Measurements from ENCODE around the gene ARHGAP6.
A peak's percentile ranks its signal among the peaks of the same experiment; 100 is the strongest.
"Not testable (repeated sequence)": the region's sequence is repeated elsewhere in the genome, so short reads cannot be mapped to it uniquely, and the experiment has no call there.

Gene ARHGAP6

DNA sequence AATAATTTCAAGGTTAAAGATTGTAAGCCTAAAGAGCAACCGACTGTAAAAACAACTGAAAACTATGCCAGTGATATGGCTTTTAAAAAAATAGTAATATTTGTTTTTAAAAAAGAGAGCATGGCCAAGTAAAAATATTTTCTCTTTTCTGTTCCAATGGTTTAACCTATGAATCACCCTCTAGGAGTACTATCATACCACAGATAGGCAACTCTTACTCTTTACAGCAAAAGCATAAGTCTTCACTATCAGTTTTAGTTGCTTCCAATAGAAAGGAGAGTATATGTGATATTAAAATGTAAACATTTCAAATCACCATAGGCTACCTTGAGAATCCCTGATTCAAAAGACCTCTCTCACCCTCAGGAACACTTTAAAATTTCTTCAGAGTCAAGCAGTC lies 269.9 kb downstream of the ARHGAP6 start:
- no peak for DNase-seq (ENCODE audit: low read depth)

DNA sequence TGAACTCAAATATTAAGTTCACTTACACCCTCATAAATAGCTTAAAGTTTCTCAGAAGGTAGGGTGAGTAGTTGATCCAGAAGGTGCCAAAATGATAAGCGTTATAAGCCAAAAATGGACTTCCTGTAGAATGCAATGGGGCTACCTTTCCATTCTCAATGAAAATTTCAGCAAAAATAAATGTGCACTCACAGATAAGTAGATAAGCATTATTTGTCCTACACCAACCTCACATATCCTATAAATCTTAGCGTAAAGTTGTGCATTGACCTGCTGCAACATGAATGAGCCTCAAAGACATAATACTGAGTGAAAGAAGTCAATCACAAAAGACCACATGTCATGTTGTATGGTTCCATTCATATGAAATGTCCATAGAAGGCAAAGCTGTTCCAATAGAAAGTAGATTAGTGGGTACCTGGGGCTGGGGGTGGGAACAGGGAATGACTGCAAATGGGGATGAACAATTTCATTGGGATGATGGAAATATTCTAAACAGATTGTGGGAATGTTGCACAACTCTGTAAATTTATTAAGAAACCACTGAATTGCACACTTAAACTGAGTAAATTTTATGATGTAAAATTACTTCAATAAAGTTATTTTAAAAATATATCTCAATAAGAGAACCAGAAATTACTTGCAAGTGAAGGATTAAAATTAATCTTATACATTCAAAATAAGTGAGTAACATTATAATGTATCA lies 271.6 kb downstream of the ARHGAP6 start:
- DNase-seq (ENCODE audit: low read depth), result no peak

DNA sequence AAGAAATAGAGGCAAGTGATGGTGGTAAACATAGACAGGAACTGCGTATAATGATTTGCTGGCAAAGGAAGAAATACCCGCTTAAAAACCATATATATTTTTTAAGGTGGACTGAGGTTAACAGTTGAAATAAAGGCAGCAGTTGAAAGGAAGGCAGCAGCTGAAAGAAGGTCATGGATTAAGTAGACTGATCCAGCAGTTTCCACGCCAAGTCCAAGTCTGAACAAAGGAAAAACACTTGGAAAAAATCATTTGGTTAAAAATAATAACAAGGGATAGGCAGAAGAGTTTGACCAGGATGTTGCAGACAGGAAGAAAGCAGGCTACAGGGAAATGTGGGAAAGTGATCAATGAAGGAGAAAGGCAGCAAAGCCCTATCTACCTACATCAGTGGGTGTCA lies 278.9 kb downstream of the ARHGAP6 start:
- no peak for DNase-seq (ENCODE audit: low read depth)

DNA sequence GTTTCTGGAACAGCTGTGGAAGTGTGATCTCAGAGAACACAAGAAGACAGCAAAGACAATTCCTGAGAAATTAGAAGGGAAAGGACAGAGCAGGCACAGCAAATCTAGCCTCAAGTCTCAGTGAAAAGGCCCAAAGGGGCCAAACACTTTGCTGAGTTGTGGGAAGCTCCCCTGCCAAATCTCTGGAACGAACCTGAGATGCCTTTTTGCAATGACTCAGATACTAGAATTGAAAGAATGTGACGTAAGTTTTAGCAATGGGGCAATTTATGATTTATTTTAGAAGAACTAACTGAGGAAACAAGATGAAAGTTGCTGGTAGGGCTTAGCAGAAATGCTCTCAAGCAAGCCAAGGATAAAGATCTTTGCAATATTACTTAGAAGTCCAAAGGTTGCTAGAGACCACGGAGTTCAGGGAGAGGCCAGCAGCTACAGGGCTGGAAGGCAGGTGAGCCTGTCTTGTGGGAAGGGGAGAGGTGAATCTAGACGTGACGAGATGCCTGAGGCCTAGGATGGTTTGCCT lies 279.7 kb downstream of the ARHGAP6 start:
- DNase-seq (ENCODE audit: low read depth), result peak; percentile 13

DNA sequence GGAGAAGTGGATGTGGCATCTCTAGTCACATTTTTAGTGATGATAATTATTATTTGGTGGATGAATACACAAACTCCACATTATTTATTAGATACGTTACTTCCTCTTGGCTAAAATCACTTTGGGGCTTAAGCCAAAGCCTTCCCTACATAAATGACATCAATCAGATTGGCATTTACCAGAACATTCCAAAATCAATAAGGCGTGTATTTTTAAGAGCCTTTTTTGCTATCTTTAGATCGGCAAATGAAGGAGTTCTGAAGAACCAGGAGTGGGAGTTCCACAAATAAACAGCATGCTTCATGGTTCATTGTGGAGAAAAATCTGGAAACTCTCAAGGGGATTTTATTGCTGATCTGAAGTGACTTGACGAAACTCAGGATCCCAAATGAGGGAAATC lies 282.8 kb downstream of the ARHGAP6 start:
- no peak for DNase-seq (ENCODE audit: low read depth)

DNA sequence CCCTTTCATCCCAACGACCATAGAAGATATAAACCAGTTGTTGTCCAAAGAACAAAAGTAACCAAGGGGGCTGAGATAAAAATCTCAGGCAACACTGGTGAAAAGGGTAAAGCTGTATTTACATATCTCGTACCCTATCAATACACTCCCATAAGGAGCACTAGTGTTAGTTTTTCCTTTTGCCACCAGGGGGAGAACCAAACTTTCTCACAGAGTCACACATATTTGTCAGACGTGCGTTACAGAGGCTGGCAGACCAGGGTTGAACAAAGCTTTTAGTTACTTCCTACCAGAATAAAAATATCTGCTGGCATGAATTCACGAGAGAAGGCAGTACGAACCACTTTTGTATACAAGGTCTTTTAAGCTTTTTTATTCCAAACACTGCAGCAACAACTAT lies 284.3 kb downstream of the ARHGAP6 start:
- peak; percentile 13 for DNase-seq (ENCODE audit: low read depth)

DNA sequence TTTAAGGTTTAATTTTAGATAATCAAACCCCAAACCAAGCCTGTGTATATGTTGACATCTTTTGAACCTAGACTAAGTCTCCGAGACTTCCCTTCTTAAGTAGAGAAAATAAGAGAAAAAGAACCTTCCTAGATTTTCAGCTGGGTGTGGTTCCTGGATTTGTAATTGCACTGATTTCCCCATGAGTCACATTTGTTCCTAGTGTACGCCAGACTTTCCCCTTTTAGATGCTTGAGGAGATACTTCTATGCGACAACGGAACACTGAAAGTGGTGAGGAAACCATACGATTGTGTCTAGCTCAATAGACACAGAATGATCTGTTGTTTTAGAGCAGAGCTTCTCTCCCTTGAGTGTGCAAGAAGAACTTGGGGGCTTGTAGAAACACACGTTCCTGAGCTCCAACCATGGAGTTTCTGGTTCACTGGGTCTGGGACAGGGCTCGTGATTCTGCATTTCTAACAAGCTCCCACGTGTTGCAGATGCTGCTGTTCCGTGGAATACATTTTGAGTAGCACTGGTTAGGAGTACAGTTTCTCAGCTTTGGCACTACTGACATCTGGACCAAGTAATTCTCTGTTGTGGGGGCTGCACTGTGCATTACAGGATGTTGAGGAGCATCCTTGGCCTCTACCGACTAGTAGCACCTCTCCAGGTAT lies 285.4 kb downstream of the ARHGAP6 start:
- DNase-seq (ENCODE audit: low read depth), result no peak

DNA sequence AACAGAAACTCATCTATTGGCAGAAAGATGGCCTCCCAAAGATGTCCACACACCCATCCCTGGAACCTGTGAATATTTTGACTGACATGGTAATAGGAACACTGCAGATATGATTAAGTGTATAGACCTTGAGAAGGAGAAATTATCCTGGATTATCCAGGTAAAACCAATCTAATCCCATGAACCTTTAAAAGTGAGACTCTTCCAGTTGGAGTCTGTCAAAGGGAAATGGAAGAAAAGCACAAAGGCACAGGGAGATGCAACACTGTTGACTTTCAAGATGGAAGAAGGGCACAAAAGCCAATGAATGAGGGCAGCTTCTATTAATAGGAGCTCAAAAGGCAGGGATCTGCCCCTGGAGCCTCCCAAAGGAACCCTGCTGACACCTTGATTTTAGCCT lies 289.6 kb downstream of the ARHGAP6 start:
- DNase-seq (ENCODE audit: low read depth), result no peak

DNA sequence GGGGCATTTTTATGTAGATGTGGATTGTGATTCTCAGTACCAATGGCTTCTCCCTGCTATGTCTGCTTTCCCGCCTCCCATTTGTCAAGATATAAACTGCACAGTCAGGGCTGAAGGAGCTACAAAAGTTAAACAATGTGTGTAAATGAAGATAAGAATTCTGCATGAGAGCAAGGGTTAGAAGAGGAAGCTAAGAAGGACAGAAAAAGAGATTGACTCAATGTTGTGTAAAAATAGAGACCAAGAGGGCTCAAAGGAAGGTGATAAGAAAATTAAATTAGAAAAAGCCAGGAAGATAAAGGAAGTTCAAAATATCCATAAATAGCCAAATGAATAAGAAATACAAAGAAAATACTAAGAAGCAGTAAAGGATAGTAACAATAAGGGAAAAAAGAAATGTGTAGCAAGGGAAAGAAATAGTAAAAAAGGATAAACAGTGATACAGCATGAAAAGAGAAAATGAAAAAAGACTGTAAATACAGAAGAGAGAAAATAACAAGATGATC lies 290.1 kb downstream of the ARHGAP6 start:
- DNase-seq (ENCODE audit: low read depth), result no peak

DNA sequence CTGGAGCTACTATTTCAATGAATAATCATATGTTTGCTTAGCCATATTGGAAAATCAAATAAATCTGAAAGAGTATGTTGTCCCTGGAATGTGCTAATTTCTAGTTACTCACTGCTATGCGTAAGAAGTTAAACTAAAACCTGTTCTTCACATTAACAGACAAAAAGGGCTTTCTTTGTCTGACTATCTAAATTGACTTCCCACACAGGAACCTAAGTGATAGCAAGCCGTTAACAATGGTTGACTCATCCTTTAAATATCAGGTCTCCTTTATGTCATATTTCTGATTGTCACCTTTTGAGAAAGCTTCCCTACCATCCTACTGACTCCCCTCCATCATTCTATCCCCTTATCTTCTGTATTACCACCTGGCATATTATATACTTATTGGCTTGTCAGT lies 291.1 kb downstream of the ARHGAP6 start:
- DNase-seq (ENCODE audit: low read depth), result no peak

DNA sequence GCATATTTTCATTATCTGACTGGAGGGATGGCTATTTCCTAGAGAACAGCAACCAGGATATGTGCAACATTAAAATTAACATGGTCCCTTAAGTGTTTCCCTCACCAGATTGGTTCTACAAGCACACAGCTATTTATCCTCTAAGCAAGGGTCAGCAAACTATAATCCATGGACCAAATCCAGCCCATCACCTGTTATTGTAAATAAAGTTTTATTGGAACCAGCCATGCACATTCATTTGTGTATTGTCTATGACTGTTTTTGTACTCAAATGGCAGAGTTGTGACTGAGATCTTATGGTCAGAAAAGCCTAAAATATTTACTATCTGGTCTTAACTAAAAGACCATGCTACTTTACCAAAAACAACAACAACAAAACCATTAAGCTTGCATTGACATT lies 294.6 kb downstream of the ARHGAP6 start:
- DNase-seq (ENCODE audit: low read depth), result no peak

DNA sequence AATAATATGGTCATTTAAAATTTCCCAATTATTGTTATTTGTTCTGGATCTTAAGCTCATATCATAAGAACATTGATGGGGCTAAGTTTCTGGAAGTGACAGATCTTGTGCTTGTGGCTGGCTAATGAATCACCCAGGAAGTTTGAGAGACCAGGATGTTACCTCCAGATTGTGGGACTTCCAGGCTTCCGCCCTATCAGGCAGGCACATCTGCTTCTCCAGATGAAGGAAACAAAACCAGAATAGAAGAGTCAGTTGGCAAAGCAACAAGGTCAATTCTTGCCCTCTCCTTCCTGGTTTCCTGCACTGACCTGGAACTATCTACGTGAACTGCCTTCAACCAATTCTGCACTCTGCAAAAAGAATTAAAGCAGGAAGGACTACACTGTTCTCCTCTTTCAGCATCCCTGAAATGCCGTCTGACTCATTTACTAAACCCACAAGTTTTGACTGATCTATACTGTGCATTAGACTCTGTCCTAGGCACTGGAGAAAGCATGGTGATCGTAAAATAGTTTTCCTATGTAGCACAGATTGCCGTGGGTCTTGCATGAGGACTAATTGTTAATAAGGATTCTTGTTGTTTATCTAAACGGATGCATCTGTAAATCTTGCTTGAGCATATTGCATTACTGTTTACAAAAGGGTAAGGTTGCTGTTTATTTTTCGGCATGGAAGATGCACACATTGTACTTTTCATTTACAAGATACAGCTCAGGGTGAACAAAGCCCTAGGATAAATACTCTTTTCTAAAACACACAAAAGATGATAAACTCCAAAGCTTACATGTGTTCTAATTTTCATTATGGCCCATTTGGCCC lies 297.9 kb downstream of the ARHGAP6 start:
- no peak for DNase-seq (ENCODE audit: low read depth)

DNA sequence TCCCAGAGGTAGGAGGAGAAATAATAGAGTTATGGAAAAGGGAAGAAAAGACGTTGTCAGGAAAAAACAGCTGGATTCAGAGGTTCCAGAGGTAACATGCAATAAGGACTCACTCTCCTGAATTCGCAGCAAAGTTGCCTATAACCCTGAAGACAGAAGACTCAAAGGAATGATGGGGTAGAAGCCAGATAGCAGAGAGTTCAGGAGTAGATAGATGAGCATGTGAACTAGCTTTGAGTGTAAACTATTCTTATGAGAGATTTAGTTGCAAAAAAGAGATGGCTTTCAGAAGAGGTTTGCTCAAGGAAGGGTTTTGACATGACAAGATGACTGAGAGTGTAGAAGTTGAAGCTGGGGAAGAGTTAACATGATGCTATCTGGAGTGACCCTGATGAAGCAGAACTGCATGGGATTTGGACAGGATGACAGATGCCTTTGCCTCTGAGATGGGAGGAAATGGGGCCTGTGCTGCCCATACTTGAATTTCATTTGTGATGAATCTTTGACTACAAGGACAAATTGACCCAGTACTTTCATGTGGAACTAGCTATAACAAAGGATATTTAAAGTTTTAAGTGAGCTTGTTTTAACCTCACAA lies 298.6 kb downstream of the ARHGAP6 start:
- DNase-seq (ENCODE audit: low read depth), result no peak

DNA sequence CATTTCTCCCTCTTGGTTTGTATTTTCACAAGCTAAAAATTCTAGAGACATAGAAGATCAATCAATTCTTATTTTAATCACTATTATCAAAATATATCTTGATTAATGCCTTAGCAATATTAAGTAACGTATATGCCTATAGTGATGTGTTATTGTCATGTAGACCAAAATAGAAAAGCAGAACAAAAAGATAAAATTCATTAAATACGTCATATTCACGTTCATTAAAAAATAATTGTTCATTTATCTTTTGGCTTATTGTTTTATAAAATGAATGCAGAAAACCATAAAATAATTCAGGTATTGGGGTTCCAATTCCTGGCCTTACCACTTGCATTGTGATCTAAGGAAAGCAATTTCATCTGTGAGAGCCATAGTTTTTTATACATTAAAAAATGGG lies 300.3 kb downstream of the ARHGAP6 start:
- no peak for DNase-seq (ENCODE audit: low read depth)

DNA sequence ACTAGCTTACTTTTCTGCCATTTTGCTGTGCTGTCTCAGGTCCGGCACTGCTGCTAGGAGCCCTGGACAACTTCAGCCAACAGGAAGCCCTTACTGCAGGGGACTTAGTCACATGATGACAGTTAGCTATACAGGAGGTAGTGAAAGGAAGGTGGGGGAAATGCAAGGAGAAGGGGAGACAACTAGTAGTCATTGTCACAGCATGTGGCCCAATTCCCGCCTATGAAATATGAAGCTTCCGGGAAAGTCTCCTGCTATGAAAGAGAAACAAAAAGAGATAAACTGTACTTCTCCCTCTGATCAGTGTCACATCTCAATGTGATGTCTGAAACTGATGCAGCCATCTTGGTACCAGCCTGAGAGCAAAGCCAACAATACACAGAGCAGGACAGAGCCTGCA lies 300.9 kb downstream of the ARHGAP6 start:
- DNase-seq (ENCODE audit: low read depth), result no peak

DNA sequence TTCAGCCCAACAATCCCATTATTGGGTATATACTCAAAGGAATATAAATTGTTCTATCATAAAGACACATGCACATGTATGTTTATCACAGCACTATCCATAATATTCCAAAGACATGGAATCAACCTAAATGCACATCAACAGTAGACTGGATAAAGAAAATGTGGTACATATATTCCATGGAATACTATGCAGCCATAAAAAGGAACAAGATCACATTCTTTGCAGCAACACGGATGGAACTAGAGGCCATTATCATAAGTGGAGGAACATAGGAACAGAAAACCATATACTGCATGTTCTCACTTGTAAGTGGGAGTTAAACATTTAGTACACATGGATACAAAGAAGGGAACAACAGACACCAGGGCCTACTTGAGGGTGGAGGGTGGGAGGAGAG lies 301.9 kb downstream of the ARHGAP6 start:
- DNase-seq (ENCODE audit: low read depth), result not testable (repeated sequence)

DNA sequence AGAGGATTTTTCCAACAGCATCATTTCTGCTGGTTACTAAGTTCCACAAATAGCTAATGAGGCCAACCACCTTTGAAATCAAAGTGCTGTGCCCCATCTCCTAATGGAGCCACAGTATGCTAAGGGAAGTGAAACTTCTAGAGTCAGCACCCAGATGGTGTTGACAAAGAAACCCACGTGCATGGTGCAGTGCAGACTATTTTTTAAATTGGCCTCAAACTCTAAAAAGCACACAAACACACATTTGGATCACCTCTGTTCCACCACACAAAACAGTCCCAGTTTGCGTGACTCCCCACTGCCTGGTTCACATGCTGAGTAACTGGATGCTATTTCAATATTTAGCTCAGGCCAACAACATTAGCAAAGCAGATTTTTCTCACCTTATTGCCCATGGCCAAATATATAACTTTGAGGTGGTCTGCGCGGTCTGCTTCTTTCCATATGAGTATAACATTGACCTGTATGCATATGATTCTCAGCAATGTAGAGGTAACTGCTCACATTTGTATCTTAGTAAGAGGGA lies 302.6 kb downstream of the ARHGAP6 start:
- DNase-seq (ENCODE audit: low read depth), result no peak

DNA sequence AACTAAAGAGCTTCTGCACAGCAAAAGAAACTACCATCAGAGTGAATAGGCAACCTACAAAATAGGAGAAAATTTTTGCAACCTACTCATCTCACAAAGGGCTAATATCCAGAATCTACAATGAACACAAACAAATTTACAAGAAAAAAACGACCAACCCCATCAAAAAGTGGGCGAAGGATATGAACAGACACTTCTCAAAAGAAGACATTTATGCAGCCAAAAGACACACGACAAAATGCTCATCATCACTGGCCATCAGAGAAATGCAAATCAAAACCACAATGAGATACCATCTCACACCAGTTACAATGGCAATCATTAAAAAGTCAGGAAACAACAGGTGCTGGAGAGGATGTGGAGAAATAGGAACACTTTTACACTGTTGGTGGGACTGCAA lies 304.1 kb downstream of the ARHGAP6 start:
- not testable (repeated sequence) for DNase-seq (ENCODE audit: low read depth)

DNA sequence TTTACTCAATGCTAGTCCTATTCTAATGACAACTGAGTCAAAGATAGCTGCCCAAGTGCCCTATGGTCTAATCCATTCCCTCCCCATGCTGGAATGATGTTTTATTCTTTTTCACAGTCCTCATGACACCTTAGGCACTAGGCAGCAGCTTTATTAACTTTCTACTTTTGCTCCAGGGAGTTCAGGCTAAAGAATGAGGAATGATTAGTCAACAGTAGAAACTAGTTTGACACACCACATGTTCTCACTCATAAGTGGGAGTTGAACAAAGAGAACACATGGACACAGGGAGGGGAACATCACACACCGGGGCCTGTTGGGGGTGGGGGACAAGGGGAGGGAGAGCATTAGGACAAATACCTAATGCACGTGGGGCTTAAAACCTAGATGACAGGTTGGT lies 309.8 kb downstream of the ARHGAP6 start:
- not testable (repeated sequence) for DNase-seq (ENCODE audit: low read depth)

DNA sequence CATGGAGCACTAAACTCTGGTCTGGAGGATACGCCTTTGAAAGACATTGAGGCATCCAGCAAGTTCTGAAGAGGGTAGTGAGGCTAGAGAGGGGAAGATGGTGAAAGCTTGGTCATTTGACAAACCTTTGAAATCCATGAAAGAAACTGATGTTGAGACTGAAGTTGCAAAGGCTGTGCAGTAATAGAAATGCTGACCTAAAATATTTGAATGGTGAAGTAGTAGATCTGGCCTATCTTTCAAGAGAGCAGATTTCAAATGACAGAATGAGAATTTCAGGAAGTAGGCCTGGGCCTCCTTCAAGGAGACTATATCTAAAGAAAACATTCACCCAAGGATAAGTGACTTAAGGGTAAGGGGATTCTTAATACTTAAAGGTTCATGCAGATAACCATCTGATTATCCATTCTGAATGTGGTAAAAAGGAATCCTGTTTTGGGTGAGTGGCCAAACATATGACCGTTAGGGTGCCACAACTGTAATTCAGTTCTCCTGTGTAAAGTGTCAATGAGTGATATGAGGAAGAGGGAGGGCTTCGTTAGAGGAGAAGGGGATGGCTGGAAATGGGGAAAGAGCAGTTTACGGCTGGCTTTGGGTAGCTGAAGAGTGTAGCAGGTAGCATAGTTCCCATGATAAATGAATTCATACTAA lies 310.3 kb downstream of the ARHGAP6 start:
- no peak for DNase-seq (ENCODE audit: low read depth)

DNA sequence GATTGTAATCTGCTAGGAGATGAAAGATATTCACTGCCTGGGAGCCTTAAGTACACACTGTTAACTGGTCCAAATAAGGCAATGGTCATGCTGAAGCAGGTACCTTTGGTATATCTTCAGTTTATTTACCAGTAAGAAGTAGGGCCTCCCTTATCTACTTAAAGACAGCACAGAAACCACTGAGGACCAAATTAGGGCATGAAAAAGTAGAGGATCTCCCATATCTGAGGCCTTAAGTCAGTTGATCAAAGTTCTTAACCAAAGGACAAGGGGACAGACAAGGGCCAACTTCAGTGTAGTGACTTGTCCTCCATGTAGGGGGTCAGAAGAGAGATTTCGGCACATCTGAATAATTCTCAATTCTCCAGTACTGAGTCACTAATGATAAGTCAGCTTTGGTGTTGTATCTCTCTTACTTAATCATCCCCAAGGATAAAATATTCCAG lies 313.4 kb downstream of the ARHGAP6 start:
- DNase-seq (ENCODE audit: low read depth), result no peak
